ENCODE measurements around the gene OR10P1.

OR10P1 gene

GRCh38 chr12:55633151-55633550 is 3.5 kb upstream of the OR10P1 start:
- no peak for TF ChIP-seq CTCF (IDR thresholded peaks at IDR 0.05; ENCODE audit: insufficient read depth, low read length, missing control alignments)
- ChIA-PET POLR2A (no interaction called here), CTCF (interaction anchor here (1.1 to 5.1 kb wide), 4 partner anchors 13 to 23 kb away, joined by 3 to 25 read pairs (median 4); no protein-coding TSS in a partner anchor)
- no peak overlapping the region for H3K4me3 ChIP-seq (ENCODE audit: low read depth, low read length)
- no peak for DNase-seq (ENCODE audit: low read depth, low spot score)

GRCh38 chr12:55636116-55636655 is 506 bp upstream of the OR10P1 start:
- POLR2A ChIA-PET, result no interaction called here
- CTCF ChIA-PET, result interaction anchor here (0.8 to 1.3 kb wide), 2 partner anchors 10 to 21 kb away, joined by 3 to 5 read pairs; no protein-coding TSS in a partner anchor

GRCh38 chr12:55637467-55637866 is 775 bp downstream of the OR10P1 start:
- CTCF ChIA-PET, result interaction anchor here (1.5 kb wide), 1 partner anchor 19 kb away, joined by 4 read pairs; no protein-coding TSS in a partner anchor

More at GRCh38 chr12:55636116-55636655, 506 bp upstream of the OR10P1 start:
- DNase-seq (ENCODE audit: low read depth, low spot score), result no peak
- no peak for TF ChIP-seq CTCF (IDR thresholded peaks at IDR 0.05; ENCODE audit: insufficient read depth, low read length, missing control alignments)
- H3K4me3 ChIP-seq (ENCODE audit: low read depth, low read length), result no peak overlapping the region

GRCh38 chr12:55641595-55641994 is 4.9 kb downstream of the OR10P1 start:
- no peak for TF ChIP-seq CTCF (IDR thresholded peaks at IDR 0.05; ENCODE audit: insufficient read depth, low read length, missing control alignments)
- no peak overlapping the region for H3K4me3 ChIP-seq (ENCODE audit: low read depth, low read length)
- DNase-seq (ENCODE audit: low read depth, low spot score), result no peak
- POLR2A ChIA-PET, result no interaction called here
- CTCF ChIA-PET, result interaction anchor here (1.7 kb wide), 1 partner anchor 15 kb away, joined by 9 read pairs; no protein-coding TSS in a partner anchor

More at GRCh38 chr12:55637467-55637866, 775 bp downstream of the OR10P1 start:
- TF ChIP-seq CTCF (IDR thresholded peaks at IDR 0.05; ENCODE audit: insufficient read depth, low read length, missing control alignments), result no peak
- H3K4me3 ChIP-seq (ENCODE audit: low read depth, low read length), result no peak overlapping the region
- POLR2A ChIA-PET, result no interaction called here
- no peak for DNase-seq (ENCODE audit: low read depth, low spot score)

- CTCF ChIA-PET, result interaction anchor here (1.7 kb wide), 1 partner anchor 14 kb away, joined by 9 read pairs; no protein-coding TSS in a partner anchor
Measured at GRCh38 chr12:55642267-55642666, 5.6 kb downstream of the OR10P1 start.

More at GRCh38 chr12:55642267-55642666, 5.6 kb downstream of the OR10P1 start:
- no peak for DNase-seq (ENCODE audit: low read depth, low spot score)
- TF ChIP-seq CTCF (IDR thresholded peaks at IDR 0.05; ENCODE audit: insufficient read depth, low read length, missing control alignments), result no peak
- POLR2A ChIA-PET, result no interaction called here
- no peak overlapping the region for H3K4me3 ChIP-seq (ENCODE audit: low read depth, low read length)

Data from AG04449 (cell line).